GM19455 (cell line): Measurements from ENCODE around the gene DYNLT2B.
"Not testable (repeated sequence)": the region's sequence is repeated elsewhere in the genome, so short reads cannot be mapped to it uniquely, and the experiment has no call there.

Experiments used
- ATAC-seq: cut with Tn5 transposase; IDR thresholded peaks from one replicate; pipeline ENCODE4 v1.9.1; 2021; ENCODE audit not compliant: unreplicated experiment

Gene DYNLT2B

DNA sequence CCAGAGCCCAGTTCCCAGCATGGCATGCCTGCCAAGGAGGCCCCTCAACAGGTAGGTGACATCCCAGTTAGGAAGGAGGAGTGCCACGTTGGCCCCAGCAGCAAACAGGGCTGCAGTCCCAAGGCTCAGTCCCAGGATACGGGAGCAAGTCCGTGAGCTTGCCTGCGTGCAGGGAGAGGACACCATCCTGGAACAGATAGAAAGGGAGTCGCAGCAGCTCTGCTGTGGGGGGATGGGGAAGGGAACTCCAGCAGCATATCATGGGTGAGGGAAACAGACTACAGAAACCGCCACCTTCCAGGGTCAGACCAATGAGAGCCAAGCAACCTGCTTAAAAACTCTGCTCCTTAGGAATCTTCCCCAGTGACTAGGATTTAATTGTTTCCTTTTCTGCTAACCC lies 9.4 kb upstream of the DYNLT2B start:
- no peak for ATAC-seq

DNA sequence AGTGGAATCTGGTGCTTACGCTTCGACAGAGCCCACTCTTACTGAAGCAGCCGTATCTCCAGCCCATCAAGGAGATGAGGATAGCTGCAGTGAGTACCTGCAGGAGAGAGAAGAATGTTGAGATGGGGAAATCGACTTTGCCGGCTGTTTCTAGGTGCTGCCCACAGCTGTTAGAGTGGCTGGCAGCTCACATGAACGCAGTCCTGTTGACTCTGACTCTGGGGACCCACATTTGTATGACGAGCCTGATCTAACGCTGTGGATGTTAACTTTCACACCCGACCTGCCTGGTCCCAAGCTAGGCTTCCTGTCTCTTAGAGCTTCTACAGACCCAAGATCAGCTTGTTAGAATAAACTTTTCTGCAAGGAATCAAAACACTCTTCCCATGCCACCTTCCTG lies 8.9 kb upstream of the DYNLT2B start:
- ATAC-seq = no peak

DNA sequence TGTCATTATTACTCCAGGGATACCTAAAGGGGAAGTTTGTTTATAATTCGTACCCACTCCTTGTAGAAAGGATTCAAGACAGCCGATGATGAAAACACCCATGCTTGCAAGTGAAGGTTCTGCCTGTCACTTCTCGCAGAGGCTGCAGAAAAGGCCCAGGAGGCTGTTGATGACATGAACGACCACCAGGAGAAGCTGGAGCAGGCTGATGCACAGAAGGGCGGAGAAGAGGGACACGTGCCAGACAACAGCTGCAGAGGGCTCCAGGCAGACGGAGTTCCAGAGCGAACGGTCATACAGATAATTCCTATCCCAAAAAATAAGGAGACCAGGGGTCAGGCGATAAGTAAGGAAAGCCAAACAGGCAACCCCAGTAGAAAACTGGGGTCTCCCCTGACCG lies 5.7 kb upstream of the DYNLT2B start:
- ATAC-seq = no peak

DNA sequence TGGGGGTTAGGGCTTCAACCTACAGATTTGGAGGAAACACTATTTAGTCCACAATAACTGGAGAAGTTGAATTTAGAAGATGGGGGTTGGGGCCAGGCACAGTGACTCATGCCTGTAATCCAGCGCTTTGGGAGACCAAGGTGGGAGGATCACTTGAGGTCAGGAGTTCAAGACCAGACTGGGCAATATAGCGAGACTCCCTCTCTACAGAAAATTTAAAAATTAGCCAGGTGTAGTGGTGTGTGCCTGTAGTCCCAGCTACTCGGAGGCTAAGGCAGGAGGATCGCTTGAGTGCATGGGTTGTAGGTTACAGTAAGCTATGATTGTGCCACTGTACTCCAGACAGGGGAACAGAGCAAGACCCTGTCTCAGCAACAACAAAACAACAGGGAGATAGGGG lies 5.0 kb upstream of the DYNLT2B start:
- no peak for ATAC-seq

DNA sequence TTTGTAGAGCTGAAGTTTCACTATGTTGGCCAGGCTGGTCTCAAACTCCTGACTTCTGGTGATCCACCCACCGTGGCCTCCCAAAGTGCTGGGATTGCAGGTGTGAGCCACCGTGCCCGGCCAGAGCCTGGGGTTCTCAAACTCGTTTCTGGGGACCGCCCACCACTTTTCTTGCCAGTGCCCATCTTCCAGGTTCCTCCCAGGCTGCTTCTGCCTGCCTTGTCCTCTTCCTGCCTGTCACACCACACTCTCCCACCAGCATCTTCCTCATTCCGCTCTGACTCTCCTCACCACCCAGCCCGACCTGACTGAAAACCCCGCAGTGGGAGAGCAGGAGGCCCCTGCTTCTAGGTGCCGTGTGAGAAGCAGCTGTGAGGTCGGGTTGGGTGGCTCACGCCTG lies 3.1 kb upstream of the DYNLT2B start:
- no peak for ATAC-seq

DNA sequence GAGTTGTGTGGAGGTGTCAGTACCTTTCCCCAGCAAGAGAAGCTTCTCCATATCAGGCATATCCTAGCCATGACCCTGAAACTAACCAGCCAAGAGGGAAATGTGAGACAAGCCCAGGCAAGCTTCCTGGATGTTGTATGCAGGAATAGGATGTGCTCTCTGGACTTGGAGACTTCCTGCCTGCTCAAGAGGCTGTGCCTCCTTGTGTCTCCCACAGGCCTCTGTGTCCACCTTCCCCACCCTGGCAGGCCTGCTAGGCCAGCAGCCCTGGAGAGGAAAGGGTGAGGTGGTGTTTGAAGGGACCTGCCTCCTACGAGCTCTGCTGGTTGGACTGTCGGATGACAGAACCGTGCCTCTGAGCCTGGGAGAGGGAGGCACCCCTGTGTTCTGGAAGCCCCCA lies 2.1 kb upstream of the DYNLT2B start:
- no peak for ATAC-seq

DNA sequence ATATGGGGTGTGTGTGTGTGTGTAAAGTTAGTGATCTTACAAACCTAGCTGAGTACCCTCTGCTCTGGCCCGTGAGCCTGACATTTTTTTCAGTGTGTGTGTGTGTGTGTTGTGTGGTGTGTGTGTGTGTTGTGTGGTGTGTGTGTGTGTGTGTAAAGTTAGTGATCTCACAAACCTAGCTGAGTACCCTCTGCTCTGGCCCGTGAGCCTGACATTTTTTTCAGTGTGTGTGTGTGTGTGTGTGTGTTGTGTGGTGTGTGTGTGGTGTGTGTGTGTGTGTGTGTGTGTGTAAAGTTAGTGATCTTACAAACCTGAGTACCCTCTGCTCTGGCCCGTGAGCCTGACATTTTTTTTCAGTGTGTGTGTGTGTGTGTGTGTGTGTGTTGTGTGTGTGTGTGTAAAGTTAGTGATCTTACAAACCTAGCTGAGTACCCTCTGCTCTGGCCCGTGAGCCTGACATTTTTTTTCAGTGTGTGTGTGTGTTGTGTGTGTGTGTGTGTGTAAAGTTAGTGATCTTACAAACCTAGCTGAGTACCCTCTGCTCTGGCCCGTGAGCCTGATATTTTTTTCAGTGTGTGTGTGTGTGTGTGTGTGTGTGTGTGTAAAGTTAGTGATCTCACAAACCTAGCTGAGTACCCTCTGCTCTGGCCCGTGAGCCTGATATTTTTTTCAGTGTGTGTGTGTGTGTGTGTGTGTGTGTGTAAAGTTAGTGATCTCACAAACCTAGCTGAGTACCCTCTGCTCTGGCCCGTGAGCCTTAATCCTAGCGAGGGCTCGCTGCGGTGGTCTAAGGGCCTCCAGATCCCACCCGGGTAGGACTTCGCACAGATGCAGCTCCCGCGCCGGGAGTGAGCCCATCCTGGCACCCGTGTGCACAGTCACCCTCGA lies 997 bp downstream of the DYNLT2B start:
- ATAC-seq = not testable (repeated sequence)

DNA sequence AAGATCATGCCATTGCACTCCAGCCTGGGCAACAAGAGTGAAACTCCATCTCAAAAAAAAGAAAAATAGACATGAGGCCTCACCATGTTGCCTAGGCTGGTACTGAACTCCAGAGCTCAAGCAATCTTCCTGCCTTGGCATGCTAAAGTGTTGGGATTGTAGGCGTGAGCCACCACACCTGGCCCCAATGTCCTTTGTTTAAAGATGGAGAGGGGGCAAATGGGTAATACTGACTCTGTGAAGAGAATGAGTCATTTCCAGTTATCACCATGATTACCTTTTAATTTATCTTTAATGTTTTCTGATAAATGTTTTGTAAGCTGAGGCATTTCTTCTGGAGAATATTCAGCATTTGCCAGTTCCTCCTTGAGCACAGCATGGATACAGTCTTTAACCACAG lies 2.2 kb downstream of the DYNLT2B start:
- no peak for ATAC-seq

DNA sequence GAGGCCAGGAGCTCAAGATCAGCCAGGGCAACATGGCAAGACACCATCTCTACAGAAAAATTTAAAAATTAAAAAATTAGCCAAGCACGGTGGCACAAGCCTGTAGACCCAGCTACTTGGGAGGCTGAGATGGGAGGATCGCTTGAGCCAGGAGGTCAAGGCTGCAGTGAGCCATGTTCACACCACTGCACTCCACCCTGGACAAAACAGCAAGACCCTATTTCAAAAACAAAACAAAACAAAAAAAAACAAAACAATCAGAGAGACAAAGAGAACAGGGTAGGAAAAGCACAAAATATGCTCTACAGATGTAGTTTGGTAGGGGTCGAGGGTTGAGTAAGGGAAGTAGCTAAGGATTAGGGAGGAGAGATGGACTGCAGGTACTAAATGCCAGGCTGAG lies 3.4 kb downstream of the DYNLT2B start:
- ATAC-seq = no peak

DNA sequence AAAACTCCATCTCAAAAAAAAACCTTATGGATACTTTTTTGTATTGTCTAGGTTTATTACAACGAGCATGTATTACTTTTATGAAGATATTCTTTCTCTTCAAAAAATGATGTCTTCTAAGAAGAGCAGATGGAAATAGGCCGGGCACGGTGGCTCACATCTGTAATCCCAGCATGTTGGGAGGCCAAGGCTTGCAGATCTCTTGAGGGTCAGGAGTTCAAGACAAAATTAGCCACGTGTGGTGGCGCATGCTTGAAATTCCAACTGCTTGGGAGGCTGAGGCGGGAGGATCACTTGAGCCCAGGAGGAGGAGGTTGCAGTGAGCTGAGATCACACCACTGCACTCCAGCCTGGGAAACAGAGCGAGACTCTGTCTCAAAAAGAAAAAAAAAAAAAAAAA lies 4.0 kb downstream of the DYNLT2B start:
- not testable (repeated sequence) for ATAC-seq

DNA sequence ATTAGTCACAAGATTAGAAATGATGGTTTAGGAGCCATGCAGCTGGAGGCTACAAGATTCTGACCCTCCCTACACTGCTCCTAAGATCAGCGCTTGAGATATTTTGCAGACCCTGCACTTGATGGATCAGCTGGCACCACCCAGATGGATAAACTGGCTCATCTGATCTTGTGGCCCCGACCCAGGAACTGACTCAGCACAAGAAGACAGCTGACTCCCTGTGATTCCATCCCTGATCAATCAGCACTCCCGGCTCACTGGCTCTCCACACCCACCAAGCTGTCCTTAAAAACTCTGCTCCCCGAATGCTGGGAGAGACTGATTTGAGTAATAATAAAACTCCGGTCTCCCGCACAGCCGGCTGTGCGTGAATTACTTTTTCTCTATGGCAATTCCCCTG lies 15.1 kb downstream of the DYNLT2B start:
- ATAC-seq = not testable (repeated sequence)

DNA sequence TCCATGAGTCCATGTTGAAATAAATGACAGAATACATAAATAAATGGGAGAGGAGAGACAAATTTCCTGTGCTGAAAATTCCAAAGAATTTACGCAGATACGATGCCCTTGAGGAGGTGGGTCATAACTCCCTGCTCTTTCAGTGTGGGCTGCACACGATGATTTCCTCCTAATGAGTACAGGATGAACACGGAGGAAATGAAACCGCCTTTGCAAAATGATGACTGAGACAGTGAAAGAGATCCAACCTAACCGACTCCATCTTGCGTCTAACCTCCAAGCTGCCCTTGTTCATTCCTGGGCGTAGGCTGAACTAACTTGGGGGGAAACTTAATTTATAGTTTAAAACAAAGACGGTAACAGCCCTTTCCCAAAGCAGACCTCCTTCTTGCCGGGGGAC lies 15.5 kb downstream of the DYNLT2B start:
- not testable (repeated sequence) for ATAC-seq

DNA sequence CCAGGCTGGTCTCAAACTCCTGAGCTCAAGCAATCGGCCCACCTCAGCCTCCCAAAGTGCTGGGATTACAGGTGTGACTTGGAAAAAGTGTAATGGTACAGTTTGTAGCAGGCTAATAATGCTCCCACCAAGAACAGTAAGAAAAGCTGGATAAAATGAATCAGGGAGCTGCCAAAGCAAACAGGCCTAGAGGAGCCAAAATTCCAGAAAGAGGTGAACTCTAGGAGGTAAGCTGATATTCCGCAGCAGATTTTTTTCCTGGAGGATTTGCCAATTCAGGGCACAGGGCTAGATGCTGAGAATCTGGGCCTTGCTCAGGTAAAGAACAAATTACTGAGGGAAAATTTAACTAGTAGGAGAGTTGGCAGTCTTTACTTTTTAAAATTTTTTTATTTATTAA lies 19.5 kb downstream of the DYNLT2B start:
- no peak for ATAC-seq

DNA sequence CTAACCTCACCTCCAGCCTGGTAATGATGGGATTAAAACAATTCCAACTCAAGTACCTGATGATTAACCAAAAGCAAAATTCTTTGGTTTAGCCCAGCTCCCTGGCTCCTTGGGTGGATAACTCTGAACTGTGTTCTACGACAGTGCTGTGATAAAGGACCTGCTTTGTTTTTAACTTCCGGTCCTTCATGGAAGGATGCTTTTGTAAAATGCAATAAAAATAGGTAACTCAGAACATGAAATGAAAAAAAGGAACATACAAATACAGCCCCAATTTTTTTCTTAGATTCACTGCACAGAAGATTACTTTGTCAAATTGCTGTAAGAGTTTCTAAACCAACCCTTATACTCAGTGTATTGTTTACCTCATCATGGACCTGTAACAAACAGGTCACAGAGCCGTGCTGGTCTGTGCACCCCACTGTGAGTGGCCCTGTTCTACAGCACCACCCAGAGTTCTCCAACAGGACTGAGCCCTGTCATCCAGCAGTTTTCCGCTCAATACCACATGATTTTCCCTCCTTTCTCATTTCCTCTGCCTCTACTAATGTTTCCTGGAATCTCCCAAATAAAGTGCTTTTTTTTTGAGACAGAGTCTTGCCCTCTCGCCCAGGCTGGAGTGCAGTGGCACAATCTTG lies 25.6 kb downstream of the DYNLT2B start:
- no peak for ATAC-seq

DNA sequence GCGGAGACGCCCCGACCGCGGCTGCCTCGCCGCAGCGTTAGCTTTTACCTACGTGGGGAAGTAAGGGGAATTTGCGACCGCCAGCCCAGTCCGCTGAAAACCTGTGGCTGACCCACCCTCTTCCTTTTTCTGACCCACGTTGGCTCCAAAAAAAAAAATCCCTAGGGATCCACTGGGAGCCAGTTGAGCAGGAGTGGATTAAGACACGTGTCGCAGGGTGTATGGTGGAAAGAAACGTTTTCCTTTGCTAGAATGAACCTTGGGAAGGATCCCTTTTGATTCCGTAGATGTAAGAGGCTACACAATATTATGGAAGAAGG lies 29.9 kb downstream of the DYNLT2B start:
- ATAC-seq = no peak

DNA sequence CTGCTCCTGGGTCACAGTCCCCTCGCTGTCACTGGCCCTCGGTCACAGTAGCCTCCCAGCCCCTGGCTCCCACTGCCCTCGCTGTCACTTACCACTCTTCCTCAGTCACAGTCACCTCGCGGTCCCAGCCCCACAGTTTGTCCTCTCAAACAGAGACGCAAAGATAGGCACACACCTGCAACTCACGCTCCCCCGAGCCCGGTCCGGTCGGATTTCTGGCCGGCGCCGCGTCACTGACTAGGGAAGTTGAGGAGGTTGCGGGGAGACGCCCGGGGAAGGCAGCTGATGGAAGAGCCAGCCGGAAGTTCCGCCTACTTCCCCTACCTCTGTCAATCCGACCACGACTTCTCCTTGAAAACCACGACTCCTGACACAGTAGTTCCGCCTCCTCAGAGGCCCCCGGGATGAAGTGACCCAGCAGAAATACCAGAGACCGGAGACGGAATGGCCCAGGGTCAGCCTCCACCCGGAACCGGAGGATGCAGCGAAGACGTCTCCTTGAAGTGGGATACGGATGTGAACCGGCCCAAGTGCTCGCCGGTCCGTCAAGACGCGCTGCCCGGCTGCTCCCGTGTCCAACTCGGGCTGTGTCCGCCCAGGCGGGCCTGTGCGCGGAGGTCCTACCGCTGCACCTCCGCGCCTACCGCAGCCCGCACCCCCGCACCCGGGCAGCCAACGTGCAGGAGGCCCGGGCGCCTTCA lies 30.4 kb downstream of the DYNLT2B start, which contains the start of gene PCYT1A:
TSS of gene PCYT1A (minus strand) at position 287 of the 701 bp plus-strand sequence. CDS start 17,195 bp downstream, outside the sequence.
- ATAC-seq = peak; percentile 91

DNA sequence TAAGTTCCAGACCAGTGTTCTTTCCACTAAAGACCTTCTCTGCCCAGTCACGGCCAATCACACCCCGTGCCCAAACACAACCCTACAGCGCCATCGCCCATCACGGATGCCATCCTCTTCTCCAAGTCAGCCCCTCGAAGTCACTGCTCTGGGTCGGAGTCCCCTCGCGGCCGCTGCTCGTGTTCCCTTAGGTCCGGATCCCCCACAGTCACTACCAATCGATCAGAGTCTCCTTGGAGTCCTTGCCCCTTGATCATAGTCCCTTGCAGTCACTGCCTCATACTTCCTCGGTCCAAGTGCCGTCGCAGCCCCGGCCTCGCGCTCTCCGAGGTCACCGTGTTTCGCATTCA lies 31.0 kb downstream of the DYNLT2B start:
- ATAC-seq = no peak

DNA sequence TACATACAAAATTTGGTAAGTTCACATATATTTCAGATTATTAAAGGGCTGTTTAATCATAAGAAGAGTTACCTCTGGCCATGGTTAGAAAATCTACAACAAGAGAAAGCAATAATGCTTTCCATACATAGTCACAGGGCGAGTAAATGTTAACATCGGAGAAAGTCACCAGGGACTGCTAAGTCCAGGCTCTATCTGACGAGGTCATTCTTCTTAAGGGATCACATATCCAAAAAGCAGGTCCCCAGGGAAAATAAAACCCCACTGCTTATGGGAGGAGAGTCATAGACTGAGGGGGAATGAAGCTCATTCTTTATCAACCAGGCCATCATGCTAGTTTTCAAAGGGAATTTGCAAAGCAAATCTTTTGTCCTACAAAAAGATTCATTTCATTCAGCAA lies 33.6 kb downstream of the DYNLT2B start:
- ATAC-seq = no peak

DNA sequence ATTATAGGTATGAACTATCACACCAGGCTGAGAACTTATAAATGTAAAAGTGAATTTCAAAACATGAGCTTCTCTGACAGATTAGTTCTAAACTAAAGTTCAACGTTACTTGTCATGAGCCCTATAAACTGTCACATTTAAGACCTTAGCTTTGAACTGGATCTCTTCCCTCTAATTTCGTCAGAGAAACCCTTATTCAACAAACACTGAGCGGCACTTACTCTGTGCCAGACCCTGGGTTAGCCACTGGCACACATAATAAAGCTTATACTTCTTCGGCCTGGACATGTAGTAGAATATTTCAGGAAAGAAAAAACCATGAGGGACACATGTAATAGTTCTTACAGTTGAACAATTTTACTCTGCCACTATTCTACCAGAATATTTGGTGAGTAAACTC lies 36.1 kb downstream of the DYNLT2B start:
- ATAC-seq = no peak

DNA sequence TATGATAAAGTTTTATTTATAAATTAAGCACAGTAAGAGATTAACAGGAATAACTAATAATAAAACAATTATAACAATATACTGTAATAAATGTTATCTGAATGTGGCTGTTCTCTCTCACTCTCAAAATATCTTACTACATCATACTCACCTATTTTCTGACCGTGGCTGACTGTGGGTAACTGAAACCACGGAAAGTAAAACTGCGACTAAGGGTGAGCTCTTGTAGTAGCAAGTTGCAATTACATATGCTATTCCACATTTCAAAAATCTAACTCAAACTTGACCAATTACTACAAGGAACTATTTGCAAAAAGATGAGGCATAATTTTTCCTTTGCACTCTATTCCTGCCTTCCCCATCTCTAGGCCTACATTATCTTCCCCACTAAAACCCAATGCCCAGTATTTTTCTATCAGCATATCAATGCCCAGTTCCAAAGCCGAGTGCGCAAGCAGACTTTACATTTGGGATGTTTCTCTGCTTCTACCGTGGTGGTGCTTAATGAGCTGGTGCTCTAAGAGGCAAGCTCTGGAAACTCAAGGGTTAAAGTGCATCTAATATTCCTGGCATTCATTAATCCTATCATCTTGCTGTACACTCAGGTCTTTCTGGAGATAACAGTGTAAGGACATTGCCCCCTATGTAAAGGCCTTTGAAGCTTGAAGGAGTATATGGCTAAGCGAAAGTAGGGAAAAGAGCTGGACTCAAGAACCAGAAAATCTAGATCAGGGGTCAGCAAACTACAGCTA lies 37.2 kb downstream of the DYNLT2B start:
- ATAC-seq = no peak

DNA sequence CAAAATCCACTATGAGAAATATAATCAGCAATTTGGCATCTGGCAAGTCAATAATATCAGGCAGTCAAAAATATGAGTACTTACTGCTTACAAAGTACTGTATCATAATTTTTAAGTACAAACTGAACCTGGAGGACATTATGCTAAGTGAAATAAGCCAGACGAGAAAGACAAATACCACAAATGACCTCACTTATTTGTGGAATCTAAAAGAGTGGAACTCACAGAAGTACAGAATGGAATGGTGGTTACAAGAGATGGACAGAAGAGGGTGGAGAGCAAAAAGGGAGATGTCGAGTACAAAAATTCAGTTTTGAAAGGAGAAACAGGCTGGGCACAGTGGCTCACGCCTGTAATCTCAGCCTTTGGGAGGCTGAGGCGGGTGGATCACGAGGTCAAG lies 42.9 kb downstream of the DYNLT2B start:
- no peak for ATAC-seq
